ENCODE results near the gene TMEM63B.

Gene TMEM63B

DNA sequence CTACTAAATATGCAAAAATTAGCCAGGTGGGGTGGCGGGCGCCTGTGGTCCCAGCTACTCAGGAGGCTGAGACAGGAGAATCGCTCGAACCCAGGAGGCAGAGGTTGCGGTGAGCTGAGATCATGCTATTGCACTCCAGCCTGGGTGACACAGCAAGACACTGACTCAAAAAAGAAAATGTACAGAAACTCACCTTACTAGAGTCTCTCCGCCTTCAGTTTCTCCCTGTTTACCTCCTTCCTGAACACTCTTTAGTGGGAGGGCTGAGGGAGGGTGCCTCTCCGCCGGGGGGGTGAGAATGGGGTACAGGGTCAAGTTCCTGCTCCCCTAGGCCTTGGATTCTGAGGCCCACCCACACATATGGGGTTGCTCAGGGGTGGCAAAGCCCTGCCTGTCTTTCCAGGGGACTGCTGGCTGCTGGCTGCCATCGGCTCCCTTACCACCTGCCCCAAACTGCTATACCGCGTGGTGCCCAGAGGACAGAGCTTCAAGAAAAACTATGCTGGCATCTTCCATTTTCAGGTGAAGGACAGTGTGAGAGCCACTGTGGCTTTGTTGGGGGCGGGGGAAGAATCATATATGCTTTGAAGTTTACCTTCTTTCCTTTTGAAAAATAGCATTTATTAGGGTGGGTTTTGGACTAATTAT is 44.7 kb downstream of the TMEM63B start:
- no peak for TF ChIP-seq CTBP1 (IDR thresholded peaks at IDR 0.05; ENCODE audit: borderline replicate concordance)
- TF ChIP-seq LEF1 (IDR thresholded peaks at IDR 0.05; ENCODE audit: borderline replicate concordance) = no peak
- TF ChIP-seq, protein P1, sequence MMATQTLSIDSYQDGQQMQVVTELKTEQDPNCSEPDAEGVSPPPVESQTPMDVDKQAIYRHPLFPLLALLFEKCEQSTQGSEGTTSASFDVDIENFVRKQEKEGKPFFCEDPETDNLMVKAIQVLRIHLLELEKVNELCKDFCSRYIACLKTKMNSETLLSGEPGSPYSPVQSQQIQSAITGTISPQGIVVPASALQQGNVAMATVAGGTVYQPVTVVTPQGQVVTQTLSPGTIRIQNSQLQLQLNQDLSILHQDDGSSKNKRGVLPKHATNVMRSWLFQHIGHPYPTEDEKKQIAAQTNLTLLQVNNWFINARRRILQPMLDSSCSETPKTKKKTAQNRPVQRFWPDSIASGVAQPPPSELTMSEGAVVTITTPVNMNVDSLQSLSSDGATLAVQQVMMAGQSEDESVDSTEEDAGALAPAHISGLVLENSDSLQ (IDR thresholded peaks at IDR 0.05) = no peak
- TF ChIP-seq SP1 (IDR thresholded peaks at IDR 0.05) = no peak
- TF ChIP-seq FOXM1 (IDR thresholded peaks at IDR 0.05; ENCODE audit: borderline replicate concordance) = no peak
- TF ChIP-seq ELF4 (IDR thresholded peaks at IDR 0.05) = no peak
- ChIA-PET POLR2A (interaction anchor here (0.9 to 1.9 kb wide), 5 partner anchors 47 to 84 kb away, joined by 3 to 16 read pairs (median 4); partner anchors contain the start of gene HSP90AB1), CTCF (interaction anchor here (0.6 to 2.4 kb wide), 9 partner anchors 9 to 174 kb away, joined by 3 to 21 read pairs (median 4); partner anchors contain the start of genes HSP90AB1, SLC29A1 and SLC35B2)
- no peak for DNase-seq (ENCODE audit: extremely low spot score)

DNA sequence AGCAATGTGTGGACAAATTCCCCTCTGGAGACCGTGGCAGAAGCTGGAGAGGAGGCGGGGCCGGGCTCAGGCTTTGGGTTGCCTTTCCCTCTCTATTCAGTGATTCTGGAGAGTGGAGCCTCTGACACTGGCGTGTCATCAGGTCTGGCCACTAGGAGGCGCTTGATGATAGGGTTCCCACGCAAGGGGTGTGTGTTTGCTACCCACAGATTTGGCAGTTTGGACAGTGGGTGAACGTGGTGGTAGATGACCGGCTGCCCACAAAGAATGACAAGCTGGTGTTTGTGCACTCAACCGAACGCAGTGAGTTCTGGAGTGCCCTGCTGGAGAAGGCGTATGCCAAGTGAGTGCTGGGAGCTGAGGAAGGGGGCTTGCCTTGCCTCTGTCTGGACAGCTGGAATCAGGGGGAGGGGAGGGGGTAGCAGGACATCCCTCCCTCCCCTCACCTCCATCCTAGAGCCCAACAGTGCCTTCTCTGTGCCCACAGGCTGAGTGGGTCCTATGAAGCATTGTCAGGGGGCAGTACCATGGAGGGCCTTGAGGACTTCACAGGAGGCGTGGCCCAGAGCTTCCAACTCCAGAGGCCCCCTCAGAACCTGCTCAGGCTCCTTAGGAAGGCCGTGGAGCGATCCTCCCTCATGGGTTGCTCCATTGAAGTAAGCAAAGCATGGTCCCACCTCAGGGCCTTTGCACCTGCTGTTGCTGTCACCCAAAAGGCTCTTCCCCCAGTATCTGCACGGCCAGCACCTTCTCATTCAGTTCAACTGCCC is 45.6 kb downstream of the TMEM63B start:
- TF ChIP-seq, protein P1 (IDR thresholded peaks at IDR 0.05) = peak; percentile 15; the same call in 1 of the 2 replicates
- TF ChIP-seq FOXM1 (IDR thresholded peaks at IDR 0.05; ENCODE audit: borderline replicate concordance) (no peak), TARDBP (IDR thresholded peaks at IDR 0.05) (peak; percentile 12; the same call in 1 of the 2 replicates)
- peak; percentile 88 for DNase-seq (ENCODE audit: extremely low spot score)
- CTCF ChIA-PET = interaction anchor here (0.6 to 2.4 kb wide), 16 partner anchors 10 to 198 kb away, joined by 3 to 21 read pairs (median 4); partner anchors contain the start of genes HSP90AB1, SLC29A1 and SLC35B2
- POLR2A ChIA-PET = interaction anchor here (0.7 to 1.9 kb wide), 7 partner anchors 19 to 83 kb away, joined by 3 to 16 read pairs (median 4); partner anchors contain the start of genes HSP90AB1 and MYMX

GRCh38 chr6:44176130-44176761 is 48.9 kb downstream of the TMEM63B start:
- TF ChIP-seq TARDBP (IDR thresholded peaks at IDR 0.05) = no peak
- no peak for TF ChIP-seq ZNF384 (IDR thresholded peaks at IDR 0.05)
- TF ChIP-seq NFRKB (IDR thresholded peaks at IDR 0.05) = no peak
- no peak for TF ChIP-seq BHLHE40 (IDR thresholded peaks at IDR 0.05; ENCODE audit: borderline replicate concordance)
- TF ChIP-seq ARNT (IDR thresholded peaks at IDR 0.05) = no peak
- TF ChIP-seq CTBP1 (IDR thresholded peaks at IDR 0.05; ENCODE audit: borderline replicate concordance) = no peak
- no peak for TF ChIP-seq FOXK2 (IDR thresholded peaks at IDR 0.05)
- no peak for TF ChIP-seq FOXA1 (IDR thresholded peaks at IDR 0.05)
- no peak for TF ChIP-seq LEF1 (IDR thresholded peaks at IDR 0.05; ENCODE audit: borderline replicate concordance)
- TF ChIP-seq SP1 (IDR thresholded peaks at IDR 0.05) = no peak
- TF ChIP-seq ELF4 (IDR thresholded peaks at IDR 0.05) = no peak
- DNase-seq (ENCODE audit: extremely low spot score) = no peak
- ChIA-PET POLR2A (interaction anchor here (0.8 to 1.0 kb wide), 2 partner anchors 71 to 72 kb away, joined by 3 to 4 read pairs; partner anchors contain the start of gene HSP90AB1), CTCF (interaction anchor here (1.3 to 2.2 kb wide), 2 partner anchors 48 to 59 kb away, joined by 3 to 5 read pairs; partner anchors contain the start of gene SLC29A1)

GRCh38 chr6:44176762-44177509 is 49.6 kb downstream of the TMEM63B start:
- DNase-seq (ENCODE audit: extremely low spot score) = no peak
- no peak for TF ChIP-seq LEF1 (IDR thresholded peaks at IDR 0.05; ENCODE audit: borderline replicate concordance)
- TF ChIP-seq FOXK2 (IDR thresholded peaks at IDR 0.05) = no peak
- TF ChIP-seq BHLHE40 (IDR thresholded peaks at IDR 0.05; ENCODE audit: borderline replicate concordance) = no peak
- TF ChIP-seq ARNT (IDR thresholded peaks at IDR 0.05) = no peak
- TF ChIP-seq SUZ12 (IDR thresholded peaks at IDR 0.05) = no peak
- TF ChIP-seq, protein P1 (IDR thresholded peaks at IDR 0.05) = no peak
- TF ChIP-seq FOXA1 (IDR thresholded peaks at IDR 0.05) = no peak
- no peak for TF ChIP-seq HDGF (IDR thresholded peaks at IDR 0.05; ENCODE audit: borderline replicate concordance)
- TF ChIP-seq SP1 (IDR thresholded peaks at IDR 0.05) = no peak
- TF ChIP-seq NFRKB (IDR thresholded peaks at IDR 0.05) = no peak
- no peak for TF ChIP-seq L3MBTL2 (conservative IDR thresholded peaks at IDR 0.05)
- POLR2A ChIA-PET = interaction anchor here (1.0 kb wide), 1 partner anchor 70 kb away, joined by 3 read pairs; the partner anchor contains the start of gene HSP90AB1
- CTCF ChIA-PET = no interaction called here

- DNase-seq (ENCODE audit: extremely low spot score) = no peak
- TF ChIP-seq BHLHE40 (IDR thresholded peaks at IDR 0.05; ENCODE audit: borderline replicate concordance) = no peak
- TF ChIP-seq LEF1 (IDR thresholded peaks at IDR 0.05; ENCODE audit: borderline replicate concordance) = no peak
- no peak for TF ChIP-seq ELF4 (IDR thresholded peaks at IDR 0.05)
- ChIA-PET CTCF (interaction anchor here (0.6 kb wide), 1 partner anchor 121 kb away, joined by 3 read pairs; no protein-coding TSS in a partner anchor), POLR2A (no interaction called here)
Measured at GRCh38 chr6:44177691-44178423, 50.5 kb downstream of the TMEM63B start.
